ENCODE results near the gene TNNC2. TPM values are rescaled to one million over a fixed set of nuclear protein-coding genes. Genes with fewer than 3 reads are reported as not detected.

The TNNC2 gene
- total and polyA plus RNA-seq, 2 of the 8 experiments (the other 6 are each of a cell fraction or from before 2014, with no cell fraction given) = 5.7 to 7.6 TPM

GRCh38 chr20:45863543-45864470, 36.7 kb upstream of the TNNC2 start (continued):
- TF ChIP-seq SIRT6 (IDR thresholded peaks at IDR 0.05; ENCODE audit: low read length) (no peak), USF2 (IDR thresholded peaks at IDR 0.05; ENCODE audit: low read length) (no peak), BRCA1 (IDR thresholded peaks at IDR 0.05; ENCODE audit: low read depth, low read length) (no peak), TCF12 (IDR thresholded peaks at IDR 0.05; ENCODE audit: low read depth, low read length) (no peak), SP4 (IDR thresholded peaks at IDR 0.05; ENCODE audit: low read length) (no peak), ATF3 (IDR thresholded peaks at IDR 0.05; ENCODE audit: insufficient read depth, low read depth, low read length) (no peak), CTBP2 (IDR thresholded peaks at IDR 0.05; ENCODE audit: borderline replicate concordance, insufficient read depth, insufficient read length, low read length) (no peak), HDAC6 (IDR thresholded peaks at IDR 0.05; ENCODE audit: low read depth, low read length) (no peak)

Data from H1 (cell line).